ENCODE results near the gene ZFYVE28.
"Not testable (repeated sequence)": the region's sequence is repeated elsewhere in the genome, so short reads cannot be mapped to it uniquely, and the experiment has no call there.

GRCh38 chr4:2382769-2383202 lies 35.7 kb downstream of the ZFYVE28 start:
- not testable (repeated sequence) for TF ChIP-seq EZH2phosphoT487 (IDR thresholded peaks at IDR 0.05; ENCODE audit: insufficient read depth, low read depth); EZH2 (IDR thresholded peaks at IDR 0.05; ENCODE audit: insufficient read depth, poor library complexity, severe bottlenecking)
